IPS-18a (cell line): ENCODE measurements around the gene SEPHS1.
"Not testable (repeated sequence)": the region's sequence is repeated elsewhere in the genome, so short reads cannot be mapped to it uniquely, and the experiment has no call there.

Experiments used
- H3K27ac ChIP-seq: one replicate; pipeline ENCODE4 v1.5.1; 2013; ENCODE audit warnings: low read length
- H3K27me3 ChIP-seq: one replicate; pipeline ENCODE4 v1.6.1; 2013; ENCODE audit warnings: mild to moderate bottlenecking, low read length; ENCODE audit not compliant: control insufficient read depth, insufficient read depth
- H3K36me3 ChIP-seq: one replicate; pipeline ENCODE4 v1.6.1; 2013; ENCODE audit warnings: low read depth, low read length; ENCODE audit not compliant: control insufficient read depth
- H3K4me1 ChIP-seq: one replicate; pipeline ENCODE4 v1.6.1; 2013; ENCODE audit warnings: low read depth, low read length; ENCODE audit not compliant: control insufficient read depth
- H3K4me3 ChIP-seq: one replicate; pipeline ENCODE4 v1.5.1; 2013; ENCODE audit warnings: low read length
- H3K9ac ChIP-seq: one replicate; pipeline ENCODE4 v1.6.1; 2013; ENCODE audit warnings: mild to moderate bottlenecking, low read length, moderate library complexity
- H3K9me3 ChIP-seq: one replicate; pipeline ENCODE4 v1.6.1; 2013; ENCODE audit warnings: low read depth, low read length; ENCODE audit not compliant: control insufficient read depth

Gene SEPHS1

DNA sequence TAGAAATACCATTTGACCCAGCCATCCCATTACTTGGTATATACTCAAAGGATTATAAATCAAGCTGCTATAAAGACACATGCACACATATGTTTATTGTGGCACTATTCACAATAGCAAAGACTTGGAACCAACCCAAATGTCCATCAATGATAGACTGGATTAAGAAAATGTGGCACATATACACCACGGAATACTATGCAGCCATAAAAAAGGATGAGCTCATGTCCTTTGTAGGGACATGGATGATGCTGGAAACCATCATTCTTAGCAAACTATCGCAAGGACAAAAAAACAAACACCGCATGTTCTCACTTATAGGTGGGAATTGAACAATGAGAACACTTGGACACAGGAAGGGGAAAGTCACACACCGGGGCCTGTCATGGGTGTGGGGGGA, 31.0 kb upstream of the SEPHS1 start:
- not testable (repeated sequence) for H3K9me3 ChIP-seq, H3K9ac ChIP-seq, H3K36me3 ChIP-seq, H3K27ac ChIP-seq, H3K4me3 ChIP-seq, H3K4me1 ChIP-seq
- peaks cover 12% of the 10 kb centered on the region for H3K27me3 ChIP-seq

GRCh38 chr10:13376746-13377145, 28.7 kb upstream of the SEPHS1 start:
- Histone ChIP-seq H3K27me3 (no peaks in the 10 kb centered on the region), H3K4me3 (no peak overlapping the region), H3K36me3 (no peaks in the 10 kb centered on the region), H3K4me1 (no peaks in the 10 kb centered on the region), H3K27ac (no peak overlapping the region), H3K9ac (no peak overlapping the region), H3K9me3 (no peaks in the 10 kb centered on the region)

DNA sequence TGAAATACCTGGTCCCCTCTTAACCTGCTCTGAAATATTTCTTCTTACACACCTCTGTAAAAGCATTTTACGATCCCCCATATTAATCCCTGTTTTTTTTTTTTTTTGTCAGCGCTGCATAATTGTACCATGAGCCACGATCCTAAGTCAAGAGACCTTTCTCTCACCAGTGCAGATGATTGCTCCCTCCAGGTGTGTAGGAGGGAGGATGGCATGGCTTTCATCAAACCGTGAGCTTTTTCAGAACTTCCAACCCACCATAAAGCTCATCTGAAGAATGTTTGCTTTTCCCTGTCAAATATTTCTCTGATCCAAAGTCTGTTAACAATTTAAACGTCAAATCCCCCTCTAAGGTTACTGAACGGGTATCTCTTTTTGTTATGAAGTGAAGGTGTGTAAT, 28.2 kb upstream of the SEPHS1 start:
- Histone ChIP-seq H3K4me1 (no peaks in the 10 kb centered on the region), H3K36me3 (no peaks in the 10 kb centered on the region), H3K9me3 (no peaks in the 10 kb centered on the region), H3K9ac (no peak overlapping the region), H3K27me3 (no peaks in the 10 kb centered on the region), H3K27ac (no peak overlapping the region), H3K4me3 (no peak overlapping the region)

DNA sequence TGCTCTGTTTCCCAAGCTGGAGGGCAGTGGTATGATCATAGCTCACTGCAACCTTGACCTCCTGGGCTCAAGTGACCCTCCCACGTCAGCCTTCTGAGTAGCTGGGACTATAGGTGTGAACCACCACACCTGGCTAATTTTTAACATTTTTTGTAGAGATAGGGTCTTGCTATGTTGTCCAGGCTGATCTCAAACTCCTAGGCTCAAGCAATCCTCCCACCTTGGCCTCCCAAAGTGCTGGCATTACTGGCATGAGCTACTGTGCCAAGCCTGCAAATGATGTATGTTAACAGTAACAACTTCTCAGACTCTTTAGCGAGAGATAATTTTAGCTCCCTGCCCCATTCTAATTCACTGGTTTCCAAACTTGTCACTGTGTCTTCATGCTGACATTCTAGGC, 27.7 kb upstream of the SEPHS1 start:
- Histone ChIP-seq H3K36me3 (no peaks in the 10 kb centered on the region), H3K9ac (no peak overlapping the region), H3K4me1 (no peaks in the 10 kb centered on the region), H3K27me3 (no peaks in the 10 kb centered on the region), H3K4me3 (no peak overlapping the region), H3K27ac (no peak overlapping the region), H3K9me3 (no peaks in the 10 kb centered on the region)

- H3K4me1 ChIP-seq, result no peaks in the 10 kb centered on the region
- no peaks in the 10 kb centered on the region for H3K27me3 ChIP-seq
- no peaks in the 10 kb centered on the region for H3K36me3 ChIP-seq
- no peaks in the 10 kb centered on the region for H3K9me3 ChIP-seq
- no peak overlapping the region for H3K4me3 ChIP-seq
- H3K27ac ChIP-seq, result no peak overlapping the region
- H3K9ac ChIP-seq, result no peak overlapping the region
Observed at GRCh38 chr10:13373644-13374043, 25.6 kb upstream of the SEPHS1 start.

- no peaks in the 10 kb centered on the region for H3K27me3 ChIP-seq
- no peak overlapping the region for H3K9ac ChIP-seq
- no peaks in the 10 kb centered on the region for H3K9me3 ChIP-seq
- no peaks in the 10 kb centered on the region for H3K4me1 ChIP-seq
- no peaks in the 10 kb centered on the region for H3K36me3 ChIP-seq
- H3K27ac ChIP-seq, result no peak overlapping the region
- no peak overlapping the region for H3K4me3 ChIP-seq
Observed at GRCh38 chr10:13372524-13372923, 24.4 kb upstream of the SEPHS1 start.

GRCh38 chr10:13371897-13372470, 23.9 kb upstream of the SEPHS1 start:
- Histone ChIP-seq H3K36me3 (no peaks in the 10 kb centered on the region), H3K27ac (no peak overlapping the region), H3K9ac (no peak overlapping the region)

GRCh38 chr10:13366891-13367290, 18.8 kb upstream of the SEPHS1 start:
- Histone ChIP-seq H3K27me3 (no peaks in the 10 kb centered on the region), H3K27ac (no peak overlapping the region), H3K9me3 (no peaks in the 10 kb centered on the region), H3K9ac (no peak overlapping the region), H3K36me3 (no peaks in the 10 kb centered on the region), H3K4me1 (no peaks in the 10 kb centered on the region), H3K4me3 (no peak overlapping the region)

More at GRCh38 chr10:13371897-13372470, 23.9 kb upstream of the SEPHS1 start:
- no peaks in the 10 kb centered on the region for H3K4me1 ChIP-seq
- no peaks in the 10 kb centered on the region for H3K9me3 ChIP-seq
- H3K27me3 ChIP-seq, result no peaks in the 10 kb centered on the region
- H3K4me3 ChIP-seq, result no peak overlapping the region

- H3K4me3 ChIP-seq, result no peak overlapping the region
- H3K36me3 ChIP-seq, result no peaks in the 10 kb centered on the region
- no peaks in the 10 kb centered on the region for H3K4me1 ChIP-seq
- H3K9me3 ChIP-seq, result no peaks in the 10 kb centered on the region
- no peaks in the 10 kb centered on the region for H3K27me3 ChIP-seq
- H3K27ac ChIP-seq, result no peak overlapping the region
- no peak overlapping the region for H3K9ac ChIP-seq
Observed at GRCh38 chr10:13365831-13366230, 17.7 kb upstream of the SEPHS1 start.

- H3K4me3 ChIP-seq, result no peak overlapping the region
- no peaks in the 10 kb centered on the region for H3K36me3 ChIP-seq
- H3K4me1 ChIP-seq, result no peaks in the 10 kb centered on the region
- H3K27me3 ChIP-seq, result no peaks in the 10 kb centered on the region
- no peak overlapping the region for H3K27ac ChIP-seq
- no peaks in the 10 kb centered on the region for H3K9me3 ChIP-seq
- H3K9ac ChIP-seq, result no peak overlapping the region
Observed at GRCh38 chr10:13365243-13365642, 17.1 kb upstream of the SEPHS1 start.

DNA sequence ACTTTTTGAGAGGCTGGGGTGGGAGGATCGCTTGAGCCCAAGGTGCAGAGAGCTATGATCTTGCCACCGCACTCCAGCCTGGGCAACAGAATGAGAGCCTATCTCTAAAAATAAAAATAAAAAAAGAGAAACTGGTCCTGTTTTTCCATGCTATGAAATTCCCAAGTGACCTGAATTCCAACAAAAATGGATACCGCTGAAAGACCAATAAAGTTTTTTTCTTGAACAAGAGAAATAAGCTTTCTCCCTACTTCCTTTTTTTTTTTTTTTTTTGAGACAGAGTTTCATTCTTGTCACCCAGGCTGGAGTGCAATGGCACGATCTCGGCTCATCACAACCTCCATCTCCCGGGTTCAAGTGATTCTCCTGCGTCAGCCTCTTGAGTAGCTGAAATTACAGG, 12.5 kb upstream of the SEPHS1 start:
- H3K4me1 ChIP-seq, result no peaks in the 10 kb centered on the region
- H3K27me3 ChIP-seq, result no peaks in the 10 kb centered on the region
- no peak overlapping the region for H3K9ac ChIP-seq
- no peak overlapping the region for H3K4me3 ChIP-seq
- no peak overlapping the region for H3K27ac ChIP-seq
- no peaks in the 10 kb centered on the region for H3K9me3 ChIP-seq
- no peaks in the 10 kb centered on the region for H3K36me3 ChIP-seq

- H3K9ac ChIP-seq, result no peak overlapping the region
- H3K27me3 ChIP-seq, result no peaks in the 10 kb centered on the region
- H3K4me3 ChIP-seq, result no peak overlapping the region
- H3K27ac ChIP-seq, result no peak overlapping the region
- no peaks in the 10 kb centered on the region for H3K36me3 ChIP-seq
- no peaks in the 10 kb centered on the region for H3K9me3 ChIP-seq
- H3K4me1 ChIP-seq, result peaks cover 21% of the 10 kb centered on the region
Observed at GRCh38 chr10:13356392-13356791, 8.3 kb upstream of the SEPHS1 start.
